ENCODE results near the gene GJA4. TPM values are rescaled to one million over a fixed set of nuclear protein-coding genes. Genes with fewer than 3 reads are reported as not detected.

The GJA4 gene
- total and polyA plus RNA-seq, 2 of the 8 experiments (the other 6 are each of a cell fraction or from before 2014, with no cell fraction given): 3.2 to 3.9 TPM

DNA sequence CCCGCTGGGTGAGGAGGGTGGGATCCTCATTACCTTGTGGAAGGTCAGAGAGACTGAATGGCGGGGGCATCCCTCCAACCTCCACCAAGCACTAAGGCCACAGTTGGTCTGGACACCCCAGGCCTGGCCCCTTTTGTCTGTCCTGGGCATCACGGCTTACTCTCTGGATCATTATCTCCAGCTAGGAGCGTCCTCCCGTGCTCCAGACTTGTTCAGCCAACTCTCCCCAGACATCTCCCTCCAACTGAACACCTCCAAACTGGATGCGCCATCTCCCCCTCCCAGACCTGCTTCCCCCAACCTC, 45.2 kb upstream of the GJA4 start:
- Histone ChIP-seq H3K4me2 (ENCODE audit: insufficient read depth in 1 of 2, low read depth in 2 of 2, low read length in 2 of 2) (no peak overlapping the region), H3K23ac (ENCODE audit: insufficient read length) (no peak overlapping the region), H4K20me1 (replicated peaks in 1 of 2; ENCODE audit: control insufficient read depth in 1 of 2, insufficient read depth in 2 of 2, low read length in 2 of 2) (no peaks in the 10 kb centered on the region), H3K79me1 (ENCODE audit: low read depth, low read length) (no peaks in the 10 kb centered on the region), H4K5ac (ENCODE audit: insufficient read length, low read depth, low read length) (no peak overlapping the region), H3K4me1 (replicated peaks in 1 of 4; ENCODE audit: control insufficient read depth in 3 of 4, insufficient read depth in 4 of 4, low read length in 3 of 4) (peaks cover 0 to 6% (median 0%) of the 10 kb centered on the region in 4 experiments; a peak in 4 of 7 replicates), H2BK120ac (replicated peaks; ENCODE audit: low read depth, low read length) (no peak overlapping the region), H3K9me3 (ENCODE audit: insufficient read depth in 2 of 2, low read depth in 1 of 2, low read length in 1 of 2) (no peaks in the 10 kb centered on the region), H4K91ac (replicated peaks; ENCODE audit: insufficient read length, low read length) (no peak overlapping the region), H2BK15ac (ENCODE audit: low read length) (no peak overlapping the region), H2BK5ac (ENCODE audit: low read depth, low read length) (no peak overlapping the region), H3K14ac (ENCODE audit: insufficient read length) (no peak overlapping the region), H3K4ac (replicated peaks; ENCODE audit: insufficient read length, low read depth, low read length) (no peak overlapping the region), H3K56ac (replicated peaks; ENCODE audit: insufficient read length, low read depth, low read length) (no peak overlapping the region), H3K36me3 (ENCODE audit: control insufficient read depth in 2 of 4, insufficient read depth in 4 of 4, low read length in 3 of 4) (no peaks in the 10 kb centered on the region), H3K18ac (ENCODE audit: extremely low read depth, low read length) (no peak overlapping the region), H4K8ac (ENCODE audit: extremely low read depth, insufficient read depth, low read length) (no peak overlapping the region), H3K79me2 (ENCODE audit: control insufficient read depth in 1 of 2, insufficient read depth in 2 of 2, low read length in 2 of 2) (no peaks in the 10 kb centered on the region), H2BK12ac (ENCODE audit: low read depth, low read length) (0 out of 2 replicates have a peak overlapping the region, but pooled peaks have one; percentile 23), H3K27ac (ENCODE audit: low read depth, low read length) (no peak overlapping the region), H3K27me3 (replicated peaks in 1 of 4; ENCODE audit: control insufficient read depth in 3 of 4, extremely low read depth in 1 of 4, insufficient read depth in 3 of 4, low read length in 3 of 4) (no peaks in the 10 kb centered on the region; a peak in 2 of 7 replicates), H2BK20ac (ENCODE audit: low read length) (no peak overlapping the region), H3K9ac (replicated peaks in 1 of 4; ENCODE audit: extremely low read depth in 1 of 4, low read depth in 3 of 4, low read length in 3 of 4) (no peak overlapping the region), H3K4me3 (ENCODE audit: extremely low read depth in 1 of 4, insufficient read depth in 2 of 4, low read depth in 3 of 4, low read length in 4 of 4) (no peak overlapping the region), H3K23me2 (ENCODE audit: low read depth, low read length) (no peaks in the 10 kb centered on the region; the same call in 1 of the 2 replicates), H2AK5ac (ENCODE audit: low read depth, low read length) (no peak overlapping the region), H2AFZ (ENCODE audit: low read length) (no peak overlapping the region)
- ChIA-PET CTCF (ENCODE audit: partially characterized antibody) (interaction anchor here (0.6 to 1.2 kb wide), 2 partner anchors 11 to 78 kb away, joined by 4 read pairs; partner anchors contain the start of gene GJB4), POLR2A (ENCODE audit: partially characterized antibody) (interaction anchor here (0.6 kb wide), 1 partner anchor 269 kb away, joined by 4 read pairs; no protein-coding TSS in a partner anchor)
- 92% methylated on average over 5 of the region's 6 CpGs; no CpG with 5 or more reads in 1 of the 2 experiments for WGBS, 2 experiments (ENCODE audit: extremely low coverage in 1 of 2, insufficient coverage in 1 of 2, insufficient read length in 1 of 2, insufficient replicate concordance in 2 of 2, low coverage in 1 of 2, low lambda C conversion rate in 2 of 2, missing lambda C conversion rate in 1 of 2)
- DNase-seq (ENCODE audit: low read depth in 1 of 2, low spot score in 2 of 2) (no peak), FAIRE-seq (no peak)
- no peak for TF ChIP-seq RXRA (IDR thresholded peaks at IDR 0.05; ENCODE audit: insufficient read depth, low read depth, low read length)
- TF ChIP-seq TEAD4 (IDR thresholded peaks at IDR 0.05; ENCODE audit: low read depth, low read length): no peak
- no peak for TF ChIP-seq SP2 (IDR thresholded peaks at IDR 0.05; ENCODE audit: low read length)
- no peak for TF ChIP-seq JUND (IDR thresholded peaks at IDR 0.05; ENCODE audit: low read length)
- no peak for TF ChIP-seq RBBP5 (IDR thresholded peaks at IDR 0.05; ENCODE audit: borderline replicate concordance, low read depth, low read length)
- TF ChIP-seq SP4 (IDR thresholded peaks at IDR 0.05; ENCODE audit: low read length): no peak
- no peak for TF ChIP-seq GABPA (IDR thresholded peaks at IDR 0.05; ENCODE audit: borderline replicate concordance, insufficient read depth, low read length)
- TF ChIP-seq EZH2 (IDR thresholded peaks at IDR 0.05; ENCODE audit: low read depth, low read length, severe bottlenecking): no peak
- TF ChIP-seq JUN (IDR thresholded peaks at IDR 0.05; ENCODE audit: low read depth, low read length): no peak
- no peak for TF ChIP-seq POLR2AphosphoS5 (IDR thresholded peaks at IDR 0.05; ENCODE audit: low read depth, low read length)
- TF ChIP-seq TCF12 (IDR thresholded peaks at IDR 0.05; ENCODE audit: low read depth, low read length): no peak
- no peak for TF ChIP-seq HDAC6 (IDR thresholded peaks at IDR 0.05; ENCODE audit: low read depth, low read length)
